ENCODE results near the gene COL8A2.

COL8A2 gene

DNA sequence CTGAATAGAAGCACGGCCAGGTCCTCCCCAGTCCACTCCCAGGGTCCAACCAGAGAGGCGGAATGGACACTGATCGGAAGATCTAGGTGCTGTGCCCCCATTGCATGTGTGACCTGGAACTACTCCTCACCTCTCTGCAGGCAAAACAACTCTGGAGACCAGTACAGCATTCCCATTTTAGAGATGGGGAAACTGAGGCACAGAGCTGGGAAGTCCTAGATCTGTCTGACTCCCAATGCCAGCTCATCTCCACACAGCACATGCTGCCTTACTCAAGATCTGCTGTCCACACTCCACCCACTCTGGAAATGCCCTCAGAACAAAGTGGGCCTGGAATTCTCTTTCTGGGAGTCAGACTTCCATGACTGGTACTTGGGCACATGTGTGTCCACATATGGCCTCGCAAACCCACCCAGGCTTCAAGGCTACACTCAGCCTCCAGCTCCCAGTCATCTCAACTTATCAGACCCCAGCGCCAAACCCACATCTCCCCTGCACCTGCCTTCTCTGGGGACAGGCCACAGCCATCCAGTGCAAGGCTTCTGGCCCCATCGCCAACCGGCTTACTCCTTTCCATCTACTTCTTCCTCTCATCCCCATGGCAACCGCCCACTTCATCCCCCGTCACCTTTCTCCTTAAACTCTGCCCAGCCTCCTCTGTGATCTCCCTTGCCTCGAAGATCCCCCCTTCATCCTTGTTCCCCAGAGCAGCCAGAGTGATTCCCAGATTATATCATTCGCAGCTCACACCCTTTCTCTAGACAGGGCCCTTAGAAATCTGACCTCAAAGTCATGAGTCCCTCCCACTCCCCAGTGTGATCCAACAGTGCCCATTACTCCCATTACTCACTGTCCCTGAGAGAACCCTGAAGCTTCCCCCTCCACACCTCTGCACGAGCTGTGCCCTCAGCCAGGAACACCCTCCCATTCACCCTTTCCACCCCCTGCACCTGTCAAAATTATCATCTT is 2.7 kb downstream of the COL8A2 start:
- no peak overlapping the region for H3K4me3 ChIP-seq (ENCODE audit: low read depth, low read length)
- H3K36me3 ChIP-seq (ENCODE audit: control insufficient read depth, insufficient read depth, low read length), result no peaks in the 10 kb centered on the region
- H3K9ac ChIP-seq (ENCODE audit: low read length), result no peak overlapping the region
- H3K27me3 ChIP-seq (ENCODE audit: control insufficient read depth, insufficient read depth, low read length), result peaks cover 46% of the 10 kb centered on the region
- no peak overlapping the region for H3K27ac ChIP-seq (ENCODE audit: low read depth, low read length)
- no peaks in the 10 kb centered on the region for H3K9me3 ChIP-seq (ENCODE audit: control insufficient read depth, insufficient read depth, low read depth, low read length)
- peaks cover 17% of the 10 kb centered on the region for H3K4me1 ChIP-seq (ENCODE audit: control insufficient read depth, insufficient read depth, low read length)

DNA sequence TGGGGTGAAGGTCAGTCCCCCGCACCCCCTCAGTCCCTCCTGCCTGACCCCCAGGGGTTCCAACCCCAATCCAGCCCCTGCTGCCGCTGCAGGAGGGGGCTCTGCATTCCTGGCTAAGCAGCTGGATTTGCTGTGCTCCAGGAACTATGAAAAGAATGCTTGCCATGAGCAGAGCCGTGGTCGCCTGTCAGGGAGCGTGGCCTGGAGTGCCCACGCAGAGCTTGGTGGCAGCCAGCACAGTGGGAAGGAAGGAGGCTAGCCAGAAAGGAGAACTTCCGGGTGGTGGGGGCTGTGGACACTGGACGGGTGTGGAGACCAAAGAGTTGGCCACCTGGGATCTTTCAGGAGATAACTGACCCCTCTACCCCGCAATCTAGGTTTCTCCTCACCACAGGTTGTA is 5.6 kb downstream of the COL8A2 start:
- H3K9ac ChIP-seq (ENCODE audit: low read length), result no peak overlapping the region
- H3K27ac ChIP-seq (ENCODE audit: low read depth, low read length), result no peak overlapping the region
- H3K36me3 ChIP-seq (ENCODE audit: control insufficient read depth, insufficient read depth, low read length), result no peaks in the 10 kb centered on the region
- no peak overlapping the region for H3K4me3 ChIP-seq (ENCODE audit: low read depth, low read length)
- no peaks in the 10 kb centered on the region for H3K9me3 ChIP-seq (ENCODE audit: control insufficient read depth, insufficient read depth, low read depth, low read length)
- peaks cover 27% of the 10 kb centered on the region for H3K27me3 ChIP-seq (ENCODE audit: control insufficient read depth, insufficient read depth, low read length)
- H3K4me1 ChIP-seq (ENCODE audit: control insufficient read depth, insufficient read depth, low read length), result peaks cover 18% of the 10 kb centered on the region

DNA sequence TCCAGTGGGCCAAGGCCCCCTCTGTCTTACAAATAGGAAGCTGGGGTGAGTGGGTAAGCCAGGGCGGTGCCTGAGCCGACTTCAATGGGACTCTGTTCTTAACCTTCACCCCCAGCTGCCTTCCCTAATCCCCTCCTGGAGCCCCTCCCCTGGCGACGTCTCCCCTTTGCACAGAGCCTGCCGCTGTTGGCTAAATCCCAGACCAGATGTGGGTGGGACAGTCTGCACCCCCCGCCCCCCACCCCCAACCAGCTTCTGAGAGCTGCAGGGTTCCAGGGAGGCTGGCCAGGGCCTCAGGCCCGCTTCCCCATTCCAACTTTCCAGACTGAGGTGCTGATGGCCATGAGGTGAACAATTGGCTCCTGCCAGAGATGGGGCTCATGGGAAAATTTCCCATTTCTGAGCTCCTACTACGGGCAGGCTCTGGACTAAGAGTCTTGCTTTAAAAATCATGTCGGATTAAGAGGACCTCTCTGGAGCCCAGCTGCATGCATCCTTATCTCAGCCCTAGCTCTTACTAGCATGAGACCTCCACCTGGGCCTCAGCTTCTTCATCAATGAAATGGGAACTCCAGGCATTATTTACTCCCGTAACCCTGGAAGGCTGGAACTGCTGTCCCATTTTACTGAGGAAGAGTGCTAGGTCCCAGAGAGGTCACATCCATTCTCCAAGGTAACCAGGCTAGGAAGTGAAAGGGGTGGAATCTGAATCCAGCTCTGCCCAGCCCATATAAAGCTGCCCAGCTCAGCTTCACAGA is 6.4 kb downstream of the COL8A2 start:
- Histone ChIP-seq H3K36me3 (ENCODE audit: control insufficient read depth, insufficient read depth, low read length) (no peaks in the 10 kb centered on the region), H3K4me3 (ENCODE audit: low read depth, low read length) (no peak overlapping the region), H3K9ac (ENCODE audit: low read length) (no peak overlapping the region), H3K27me3 (ENCODE audit: control insufficient read depth, insufficient read depth, low read length) (peaks cover 18% of the 10 kb centered on the region), H3K9me3 (ENCODE audit: control insufficient read depth, insufficient read depth, low read depth, low read length) (no peaks in the 10 kb centered on the region), H3K27ac (ENCODE audit: low read depth, low read length) (no peak overlapping the region), H3K4me1 (ENCODE audit: control insufficient read depth, insufficient read depth, low read length) (peaks cover 18% of the 10 kb centered on the region)

DNA sequence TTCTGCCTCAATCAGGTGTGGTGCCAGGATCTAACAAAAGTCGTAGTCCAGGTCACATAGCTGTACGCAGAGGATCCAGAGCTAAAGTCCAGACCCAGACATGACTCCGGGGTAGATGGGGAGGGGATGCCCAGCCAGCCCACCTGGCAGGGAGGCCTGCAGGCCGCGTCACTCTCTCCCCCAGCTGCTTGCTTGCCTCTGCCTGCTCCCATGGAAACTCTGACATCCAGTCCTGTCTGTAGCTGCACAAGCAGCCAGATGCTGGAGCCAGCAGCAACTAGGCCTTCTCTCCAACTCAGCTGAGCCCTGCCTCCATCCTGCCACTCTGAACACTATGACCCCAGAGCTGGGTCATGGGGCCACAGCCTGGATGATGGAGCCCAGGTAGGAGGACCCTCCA is 8.1 kb downstream of the COL8A2 start:
- Histone ChIP-seq H3K27ac (ENCODE audit: low read depth, low read length) (no peak overlapping the region), H3K9ac (ENCODE audit: low read length) (no peak overlapping the region), H3K36me3 (ENCODE audit: control insufficient read depth, insufficient read depth, low read length) (no peaks in the 10 kb centered on the region), H3K9me3 (ENCODE audit: control insufficient read depth, insufficient read depth, low read depth, low read length) (no peaks in the 10 kb centered on the region), H3K27me3 (ENCODE audit: control insufficient read depth, insufficient read depth, low read length) (peaks cover 1% of the 10 kb centered on the region; the same call in 1 of the 2 replicates), H3K4me3 (ENCODE audit: low read depth, low read length) (no peak overlapping the region), H3K4me1 (ENCODE audit: control insufficient read depth, insufficient read depth, low read length) (peaks cover 18% of the 10 kb centered on the region)

DNA sequence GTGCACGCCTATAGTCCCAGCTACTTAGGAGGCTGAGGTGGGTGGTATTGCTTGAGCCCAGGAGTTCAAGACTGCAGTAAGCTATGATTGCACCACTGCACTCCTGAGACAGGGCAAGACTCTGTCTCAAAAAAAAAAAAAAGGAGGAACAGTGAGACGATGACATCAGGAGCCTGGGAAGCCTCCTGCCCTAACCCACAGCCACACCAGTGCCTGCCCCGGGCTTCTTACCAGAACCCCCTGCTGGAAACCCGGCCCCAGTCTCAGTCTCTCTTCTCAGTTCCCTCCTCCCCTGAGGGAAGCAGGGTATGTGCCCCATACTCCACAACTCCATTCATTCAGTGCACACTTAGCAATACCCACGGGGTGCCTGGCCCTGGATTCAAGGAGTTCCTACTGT is 9.1 kb downstream of the COL8A2 start:
- Histone ChIP-seq H3K4me1 (ENCODE audit: control insufficient read depth, insufficient read depth, low read length) (peaks cover 18% of the 10 kb centered on the region), H3K4me3 (ENCODE audit: low read depth, low read length) (no peak overlapping the region), H3K9me3 (ENCODE audit: control insufficient read depth, insufficient read depth, low read depth, low read length) (no peaks in the 10 kb centered on the region), H3K36me3 (ENCODE audit: control insufficient read depth, insufficient read depth, low read length) (no peaks in the 10 kb centered on the region), H3K9ac (ENCODE audit: low read length) (no peak overlapping the region), H3K27me3 (ENCODE audit: control insufficient read depth, insufficient read depth, low read length) (no peaks in the 10 kb centered on the region), H3K27ac (ENCODE audit: low read depth, low read length) (no peak overlapping the region)

DNA sequence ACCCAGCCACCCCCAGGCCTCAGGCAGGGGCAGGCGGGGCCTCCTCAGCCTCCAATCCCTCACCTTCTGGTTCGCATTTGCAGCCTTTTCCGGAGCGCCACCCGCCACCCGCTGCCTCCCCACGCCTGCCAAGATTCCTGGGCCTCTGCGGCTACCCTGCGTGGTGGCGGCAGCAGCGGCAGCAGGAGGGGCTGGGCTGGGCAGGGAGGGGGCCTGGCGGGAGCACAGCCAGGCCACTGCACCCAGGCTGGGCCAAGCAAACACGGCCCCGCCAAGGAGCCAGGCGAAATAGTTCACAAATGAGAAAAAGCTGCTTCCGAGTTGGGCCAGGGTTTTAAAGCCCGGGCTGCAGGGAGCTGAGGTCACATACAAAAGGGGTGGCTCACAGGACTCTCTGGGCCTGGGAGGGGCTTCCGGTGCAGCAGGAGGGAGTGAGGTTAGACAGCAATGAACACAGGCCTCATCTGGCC is 9.8 kb downstream of the COL8A2 start:
- Histone ChIP-seq H3K9me3 (ENCODE audit: control insufficient read depth, insufficient read depth, low read depth, low read length) (no peaks in the 10 kb centered on the region), H3K27me3 (ENCODE audit: control insufficient read depth, insufficient read depth, low read length) (no peaks in the 10 kb centered on the region), H3K36me3 (ENCODE audit: control insufficient read depth, insufficient read depth, low read length) (no peaks in the 10 kb centered on the region), H3K27ac (ENCODE audit: low read depth, low read length) (no peak overlapping the region), H3K9ac (ENCODE audit: low read length) (no peak overlapping the region), H3K4me1 (ENCODE audit: control insufficient read depth, insufficient read depth, low read length) (peaks cover 18% of the 10 kb centered on the region), H3K4me3 (ENCODE audit: low read depth, low read length) (no peak overlapping the region)

DNA sequence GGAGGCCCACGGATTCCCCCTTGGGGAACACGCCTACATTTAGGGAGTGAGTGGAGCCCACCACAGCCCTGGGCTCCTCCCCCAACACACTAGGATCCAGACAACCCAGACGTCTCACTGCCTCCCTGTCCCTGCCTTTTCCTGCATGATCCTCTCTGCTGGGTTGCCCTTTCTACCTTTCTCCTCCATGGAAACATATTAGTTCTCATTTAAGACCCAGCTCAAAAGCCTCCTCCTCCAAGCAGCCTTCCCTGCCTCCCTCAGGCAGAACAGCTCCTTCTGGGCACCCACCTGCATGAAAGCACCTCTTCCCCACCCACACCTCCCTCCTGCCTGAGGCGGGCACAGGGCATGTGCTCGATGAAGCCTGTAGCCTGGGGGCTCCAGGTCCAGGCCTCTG is 10.7 kb downstream of the COL8A2 start:
- H3K4me3 ChIP-seq (ENCODE audit: low read depth, low read length), result no peak overlapping the region
- H3K9me3 ChIP-seq (ENCODE audit: control insufficient read depth, insufficient read depth, low read depth, low read length), result no peaks in the 10 kb centered on the region
- no peaks in the 10 kb centered on the region for H3K27me3 ChIP-seq (ENCODE audit: control insufficient read depth, insufficient read depth, low read length)
- no peaks in the 10 kb centered on the region for H3K36me3 ChIP-seq (ENCODE audit: control insufficient read depth, insufficient read depth, low read length)
- H3K9ac ChIP-seq (ENCODE audit: low read length), result no peak overlapping the region
- H3K4me1 ChIP-seq (ENCODE audit: control insufficient read depth, insufficient read depth, low read length), result peaks cover 18% of the 10 kb centered on the region
- no peak overlapping the region for H3K27ac ChIP-seq (ENCODE audit: low read depth, low read length)

DNA sequence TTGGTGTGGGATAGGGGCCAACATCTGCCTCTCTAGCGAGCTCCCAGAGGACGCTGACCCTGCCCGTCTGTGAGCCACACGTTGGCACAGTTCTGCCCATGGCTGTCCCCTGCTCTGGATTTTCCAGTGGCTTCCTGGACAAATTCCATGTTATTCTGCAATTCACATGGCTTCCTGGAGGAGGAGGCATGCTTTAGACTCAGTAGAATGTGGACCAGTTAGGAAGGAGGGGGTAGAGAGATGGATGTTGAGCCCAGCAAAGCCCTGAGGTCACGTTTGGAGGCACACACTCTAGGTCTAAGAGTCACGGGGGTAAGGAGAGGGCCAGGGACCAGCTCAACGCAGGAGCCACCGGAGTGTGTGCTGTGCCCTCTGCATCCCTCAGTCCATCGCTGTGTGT is 12.2 kb downstream of the COL8A2 start:
- H3K27me3 ChIP-seq (ENCODE audit: control insufficient read depth, insufficient read depth, low read length), result no peaks in the 10 kb centered on the region
- no peak overlapping the region for H3K9ac ChIP-seq (ENCODE audit: low read length)
- no peak overlapping the region for H3K4me3 ChIP-seq (ENCODE audit: low read depth, low read length)
- no peaks in the 10 kb centered on the region for H3K36me3 ChIP-seq (ENCODE audit: control insufficient read depth, insufficient read depth, low read length)
- no peak overlapping the region for H3K27ac ChIP-seq (ENCODE audit: low read depth, low read length)
- no peaks in the 10 kb centered on the region for H3K9me3 ChIP-seq (ENCODE audit: control insufficient read depth, insufficient read depth, low read depth, low read length)
- H3K4me1 ChIP-seq (ENCODE audit: control insufficient read depth, insufficient read depth, low read length), result peaks cover 14% of the 10 kb centered on the region; the same call in 1 of the 2 replicates

DNA sequence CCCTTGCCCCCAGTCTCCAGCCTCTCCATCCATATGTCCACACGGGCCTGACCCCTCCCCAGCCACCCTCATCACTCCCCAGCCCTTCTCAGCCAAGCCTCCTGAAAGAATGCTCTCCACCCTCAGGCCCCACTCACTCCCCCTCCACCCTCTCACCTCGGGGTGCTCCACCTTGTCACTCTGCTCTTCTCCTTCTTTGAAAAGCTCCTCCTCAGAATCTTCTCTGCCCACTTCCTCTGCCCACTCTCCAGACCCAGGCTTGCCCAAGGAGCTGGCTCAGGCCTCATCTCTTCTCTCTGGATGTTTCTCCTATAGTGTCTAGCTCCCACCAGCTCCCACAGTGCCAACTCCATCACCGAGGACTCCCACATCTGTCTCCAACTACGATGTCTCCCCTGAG is 13.9 kb downstream of the COL8A2 start:
- no peaks in the 10 kb centered on the region for H3K9me3 ChIP-seq (ENCODE audit: control insufficient read depth, insufficient read depth, low read depth, low read length)

DNA sequence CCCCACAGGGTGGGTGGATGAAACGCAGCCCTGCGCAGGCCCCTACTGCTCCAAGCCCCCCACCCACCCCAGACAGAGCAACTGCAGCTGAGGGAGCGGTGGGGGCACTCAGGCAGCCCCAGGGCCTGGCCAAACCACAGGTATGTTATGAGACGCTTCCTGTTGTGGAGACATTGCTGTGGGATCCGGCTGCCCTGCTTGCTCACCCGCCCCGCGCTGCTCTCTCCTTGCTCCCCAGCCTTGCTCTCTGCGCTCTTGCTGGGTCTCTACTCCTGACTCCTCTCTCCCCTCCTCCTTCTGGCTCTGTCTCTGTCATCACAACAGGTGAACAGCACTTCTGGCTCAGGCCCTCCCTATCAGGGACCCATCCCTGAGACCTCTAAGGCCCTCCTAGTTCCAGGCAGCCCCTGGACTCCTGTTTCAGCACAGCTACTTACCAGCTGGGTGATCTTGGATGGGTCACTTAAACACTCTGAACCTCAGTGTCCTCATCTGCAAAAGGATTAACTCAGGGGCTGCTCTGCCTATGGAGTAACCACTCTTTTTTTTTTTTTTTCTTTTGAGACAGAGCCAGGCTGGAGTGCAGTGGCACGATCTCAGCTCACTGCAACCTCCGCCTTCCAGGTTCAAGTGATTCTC is 15.9 kb downstream of the COL8A2 start:
- Histone ChIP-seq H3K27me3 (ENCODE audit: control insufficient read depth, insufficient read depth, low read length) (no peaks in the 10 kb centered on the region), H3K4me3 (ENCODE audit: low read depth, low read length) (no peak overlapping the region), H3K36me3 (ENCODE audit: control insufficient read depth, insufficient read depth, low read length) (no peaks in the 10 kb centered on the region), H3K9ac (ENCODE audit: low read length) (no peak overlapping the region), H3K4me1 (ENCODE audit: control insufficient read depth, insufficient read depth, low read length) (peaks cover 3% of the 10 kb centered on the region; the same call in 1 of the 2 replicates), H3K9me3 (ENCODE audit: control insufficient read depth, insufficient read depth, low read depth, low read length) (no peaks in the 10 kb centered on the region), H3K27ac (ENCODE audit: low read depth, low read length) (peak overlapping the region; percentile 15; the same call in 1 of the 2 replicates)

More for the DNA sequence above, 13.9 kb downstream of the COL8A2 start:
- Histone ChIP-seq H3K4me3 (ENCODE audit: low read depth, low read length) (no peak overlapping the region), H3K4me1 (ENCODE audit: control insufficient read depth, insufficient read depth, low read length) (peaks cover 14% of the 10 kb centered on the region; the same call in 1 of the 2 replicates), H3K9ac (ENCODE audit: low read length) (no peak overlapping the region), H3K27ac (ENCODE audit: low read depth, low read length) (no peak overlapping the region), H3K36me3 (ENCODE audit: control insufficient read depth, insufficient read depth, low read length) (no peaks in the 10 kb centered on the region), H3K27me3 (ENCODE audit: control insufficient read depth, insufficient read depth, low read length) (no peaks in the 10 kb centered on the region)
